ENCODE measurements around the gene RCOR3. TPM values are rescaled to one million over a fixed set of nuclear protein-coding genes. Genes with fewer than 3 reads are reported as not detected.
"Not testable (repeated sequence)": the region's sequence is repeated elsewhere in the genome, so short reads cannot be mapped to it uniquely, and the experiment has no call there.

The RCOR3 gene
- total and polyA plus RNA-seq, 2 experiments from 2014 or later: 35.2 to 36.6 TPM

- Histone ChIP-seq H3K27me3 (no peaks in the 10 kb centered on the region), H3K36me3 (no peaks in the 10 kb centered on the region), H3K4me3 (no peak overlapping the region), H3K9me3 (ENCODE audit: low read depth) (no peaks in the 10 kb centered on the region), H3K27ac (no peak overlapping the region), H3K4me1 (ENCODE audit: low read depth) (no peaks in the 10 kb centered on the region)
- no peak for DNase-seq (ENCODE audit: low read depth in 1 of 2, low spot score in 1 of 2)
- TF ChIP-seq CTCF (IDR thresholded peaks at IDR 0.05; ENCODE audit: low read depth, low read length): no peak
These were observed 89.4 kb downstream of the RCOR3 start for GRCh38 chr1:211348547-211348946.

- H3K9me3 ChIP-seq (ENCODE audit: low read depth): no peaks in the 10 kb centered on the region
- H3K27me3 ChIP-seq: no peaks in the 10 kb centered on the region
- H3K4me3 ChIP-seq: no peak overlapping the region
- no peak for DNase-seq (ENCODE audit: low read depth in 1 of 2, low spot score in 1 of 2)
- H3K36me3 ChIP-seq: no peaks in the 10 kb centered on the region
- no peak for TF ChIP-seq CTCF (IDR thresholded peaks at IDR 0.05; ENCODE audit: low read depth, low read length)
- H3K4me1 ChIP-seq (ENCODE audit: low read depth): no peaks in the 10 kb centered on the region
- H3K27ac ChIP-seq: no peak overlapping the region
These were observed 90.6 kb downstream of the RCOR3 start for GRCh38 chr1:211349741-211350140.

DNA sequence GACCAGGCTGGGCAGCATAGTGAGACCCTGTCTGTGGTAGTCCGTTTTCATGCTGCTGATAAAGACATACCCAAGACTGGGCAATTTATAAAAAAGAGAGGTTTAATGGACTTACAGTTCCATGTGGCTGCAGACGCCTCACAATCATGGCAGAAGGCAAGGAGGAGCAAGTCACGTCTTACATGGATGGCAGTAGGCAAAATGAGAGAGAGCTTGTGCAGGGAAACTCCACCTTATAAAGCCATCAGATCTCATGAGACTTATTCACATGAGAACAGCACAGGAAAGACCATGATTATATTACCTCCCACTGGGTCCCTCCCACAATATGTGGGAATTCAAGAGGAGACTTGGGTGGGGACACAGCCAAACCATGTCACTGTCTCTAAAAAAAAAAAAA lies 92.9 kb downstream of the RCOR3 start:
- not testable (repeated sequence) for H3K4me3 ChIP-seq; DNase-seq (ENCODE audit: low read depth in 1 of 2, low spot score in 1 of 2); H3K4me1 ChIP-seq (ENCODE audit: low read depth); H3K27me3 ChIP-seq; H3K27ac ChIP-seq; H3K9me3 ChIP-seq (ENCODE audit: low read depth); H3K36me3 ChIP-seq

DNA sequence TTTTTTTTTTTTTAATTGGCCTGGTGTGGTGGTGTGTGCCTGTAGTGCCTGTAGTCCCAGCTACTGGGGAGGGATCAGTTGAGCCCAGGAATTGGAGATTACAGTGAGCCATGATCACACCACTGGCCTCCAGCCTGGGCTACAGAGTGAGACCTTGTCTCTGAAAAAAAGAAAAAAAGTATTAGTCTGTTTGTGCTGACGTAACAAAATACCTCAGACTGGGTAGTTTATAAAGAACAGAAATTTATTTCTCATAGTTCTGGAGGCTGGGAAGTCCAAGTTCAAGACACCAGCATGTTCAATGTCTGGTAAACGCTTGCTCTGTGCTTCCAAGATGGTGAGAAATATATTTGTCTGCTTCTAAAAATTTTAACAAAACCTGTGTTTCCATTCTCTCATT lies 93.3 kb downstream of the RCOR3 start:
- no peak overlapping the region for H3K4me3 ChIP-seq
- H3K9me3 ChIP-seq (ENCODE audit: low read depth): no peaks in the 10 kb centered on the region
- no peaks in the 10 kb centered on the region for H3K27me3 ChIP-seq
- H3K27ac ChIP-seq: no peak overlapping the region
- H3K4me1 ChIP-seq (ENCODE audit: low read depth): no peaks in the 10 kb centered on the region
- no peak for DNase-seq (ENCODE audit: low read depth in 1 of 2, low spot score in 1 of 2)
- H3K36me3 ChIP-seq: no peaks in the 10 kb centered on the region
- TF ChIP-seq CTCF (IDR thresholded peaks at IDR 0.05; ENCODE audit: low read depth, low read length): no peak

DNA sequence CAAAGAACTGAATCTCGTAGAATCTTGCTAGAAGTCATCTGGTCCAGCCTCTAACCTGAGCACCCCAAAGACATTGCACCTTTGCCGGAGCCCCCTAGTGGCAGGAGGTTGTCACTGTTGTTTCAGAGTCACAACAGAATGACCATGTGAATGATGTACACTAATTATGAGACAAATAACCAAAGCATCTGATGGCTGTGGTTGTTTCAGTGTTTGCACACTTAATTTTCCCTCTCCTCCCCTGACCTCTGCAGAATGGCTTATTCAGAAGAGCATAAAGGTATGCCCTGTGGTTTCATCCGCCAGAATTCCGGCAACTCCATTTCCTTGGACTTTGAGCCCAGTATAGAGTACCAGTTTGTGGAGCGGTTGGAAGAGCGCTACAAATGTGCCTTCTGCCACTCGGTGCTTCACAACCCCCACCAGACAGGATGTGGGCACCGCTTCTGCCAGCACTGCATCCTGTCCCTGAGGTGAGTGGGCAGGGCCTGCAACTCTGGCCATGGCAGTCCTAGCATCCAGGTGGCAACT lies 93.9 kb downstream of the RCOR3 start:
- peak; percentile 17 to 21 for DNase-seq (ENCODE audit: low read depth in 1 of 2, low spot score in 1 of 2)
- Histone ChIP-seq H3K4me1 (ENCODE audit: low read depth) (no peaks in the 10 kb centered on the region), H3K27me3 (no peaks in the 10 kb centered on the region), H3K9me3 (ENCODE audit: low read depth) (no peaks in the 10 kb centered on the region), H3K27ac (no peak overlapping the region), H3K4me3 (no peak overlapping the region), H3K36me3 (no peaks in the 10 kb centered on the region)
- peak; percentile 78 for TF ChIP-seq CTCF (IDR thresholded peaks at IDR 0.05; ENCODE audit: low read depth, low read length)

DNA sequence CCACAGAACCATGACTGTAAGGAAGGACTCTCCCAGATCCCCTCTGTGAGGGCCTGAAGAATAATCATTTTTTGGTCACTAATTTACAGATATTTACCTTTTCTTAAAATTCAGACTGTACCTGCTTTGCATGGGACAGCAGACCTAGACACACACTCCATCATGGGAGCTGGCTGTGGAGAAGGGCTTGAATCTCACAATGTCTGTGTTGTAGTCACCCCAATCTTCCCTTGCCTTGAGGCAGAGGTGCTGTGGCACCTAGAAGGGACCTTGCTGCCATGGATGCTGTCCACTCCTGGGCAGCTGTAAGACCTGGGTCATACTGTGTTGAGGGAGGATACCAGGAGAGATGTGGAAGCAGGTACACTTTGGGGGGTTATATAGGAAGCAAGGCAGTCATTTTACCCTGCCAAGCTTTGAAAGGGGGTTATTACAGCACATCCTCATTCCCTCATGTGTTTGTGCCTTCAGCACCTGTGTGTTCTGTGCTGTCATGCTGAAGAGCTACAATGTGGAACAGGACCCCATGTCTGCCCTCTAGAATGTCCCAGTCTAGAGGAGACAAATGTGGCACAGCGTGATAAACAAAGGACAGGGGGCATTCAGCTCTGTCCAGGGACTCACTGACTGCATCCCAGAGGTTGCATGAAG lies 94.5 kb downstream of the RCOR3 start:
- Histone ChIP-seq H3K27me3 (no peaks in the 10 kb centered on the region), H3K4me3 (no peak overlapping the region), H3K27ac (no peak overlapping the region), H3K36me3 (no peaks in the 10 kb centered on the region), H3K4me1 (ENCODE audit: low read depth) (no peaks in the 10 kb centered on the region), H3K9me3 (ENCODE audit: low read depth) (no peaks in the 10 kb centered on the region)
- DNase-seq (ENCODE audit: low read depth in 1 of 2, low spot score in 1 of 2): no peak
- TF ChIP-seq CTCF (IDR thresholded peaks at IDR 0.05; ENCODE audit: low read depth, low read length): no peak
